IPS DF 4.7 (cell line): ENCODE measurements around the gene COL6A6.
A peak's percentile ranks its signal among the peaks of the same experiment; 100 is the strongest.

Experiments
- DNase-seq: peaks from one replicate; pipeline ENCODE4 v3.0.0-alpha.2; 2013; ENCODE audit warnings: low spot score; ENCODE audit errors: extremely low read depth

COL6A6 gene, protein sequence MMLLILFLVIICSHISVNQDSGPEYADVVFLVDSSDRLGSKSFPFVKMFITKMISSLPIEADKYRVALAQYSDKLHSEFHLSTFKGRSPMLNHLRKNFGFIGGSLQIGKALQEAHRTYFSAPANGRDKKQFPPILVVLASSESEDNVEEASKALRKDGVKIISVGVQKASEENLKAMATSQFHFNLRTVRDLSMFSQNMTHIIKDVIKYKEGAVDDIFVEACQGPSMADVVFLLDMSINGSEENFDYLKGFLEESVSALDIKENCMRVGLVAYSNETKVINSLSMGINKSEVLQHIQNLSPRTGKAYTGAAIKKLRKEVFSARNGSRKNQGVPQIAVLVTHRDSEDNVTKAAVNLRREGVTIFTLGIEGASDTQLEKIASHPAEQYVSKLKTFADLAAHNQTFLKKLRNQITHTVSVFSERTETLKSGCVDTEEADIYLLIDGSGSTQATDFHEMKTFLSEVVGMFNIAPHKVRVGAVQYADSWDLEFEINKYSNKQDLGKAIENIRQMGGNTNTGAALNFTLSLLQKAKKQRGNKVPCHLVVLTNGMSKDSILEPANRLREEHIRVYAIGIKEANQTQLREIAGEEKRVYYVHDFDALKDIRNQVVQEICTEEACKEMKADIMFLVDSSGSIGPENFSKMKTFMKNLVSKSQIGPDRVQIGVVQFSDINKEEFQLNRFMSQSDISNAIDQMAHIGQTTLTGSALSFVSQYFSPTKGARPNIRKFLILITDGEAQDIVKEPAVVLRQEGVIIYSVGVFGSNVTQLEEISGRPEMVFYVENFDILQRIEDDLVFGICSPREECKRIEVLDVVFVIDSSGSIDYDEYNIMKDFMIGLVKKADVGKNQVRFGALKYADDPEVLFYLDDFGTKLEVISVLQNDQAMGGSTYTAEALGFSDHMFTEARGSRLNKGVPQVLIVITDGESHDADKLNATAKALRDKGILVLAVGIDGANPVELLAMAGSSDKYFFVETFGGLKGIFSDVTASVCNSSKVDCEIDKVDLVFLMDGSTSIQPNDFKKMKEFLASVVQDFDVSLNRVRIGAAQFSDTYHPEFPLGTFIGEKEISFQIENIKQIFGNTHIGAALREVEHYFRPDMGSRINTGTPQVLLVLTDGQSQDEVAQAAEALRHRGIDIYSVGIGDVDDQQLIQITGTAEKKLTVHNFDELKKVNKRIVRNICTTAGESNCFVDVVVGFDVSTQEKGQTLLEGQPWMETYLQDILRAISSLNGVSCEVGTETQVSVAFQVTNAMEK (N-terminal part only)

DNA sequence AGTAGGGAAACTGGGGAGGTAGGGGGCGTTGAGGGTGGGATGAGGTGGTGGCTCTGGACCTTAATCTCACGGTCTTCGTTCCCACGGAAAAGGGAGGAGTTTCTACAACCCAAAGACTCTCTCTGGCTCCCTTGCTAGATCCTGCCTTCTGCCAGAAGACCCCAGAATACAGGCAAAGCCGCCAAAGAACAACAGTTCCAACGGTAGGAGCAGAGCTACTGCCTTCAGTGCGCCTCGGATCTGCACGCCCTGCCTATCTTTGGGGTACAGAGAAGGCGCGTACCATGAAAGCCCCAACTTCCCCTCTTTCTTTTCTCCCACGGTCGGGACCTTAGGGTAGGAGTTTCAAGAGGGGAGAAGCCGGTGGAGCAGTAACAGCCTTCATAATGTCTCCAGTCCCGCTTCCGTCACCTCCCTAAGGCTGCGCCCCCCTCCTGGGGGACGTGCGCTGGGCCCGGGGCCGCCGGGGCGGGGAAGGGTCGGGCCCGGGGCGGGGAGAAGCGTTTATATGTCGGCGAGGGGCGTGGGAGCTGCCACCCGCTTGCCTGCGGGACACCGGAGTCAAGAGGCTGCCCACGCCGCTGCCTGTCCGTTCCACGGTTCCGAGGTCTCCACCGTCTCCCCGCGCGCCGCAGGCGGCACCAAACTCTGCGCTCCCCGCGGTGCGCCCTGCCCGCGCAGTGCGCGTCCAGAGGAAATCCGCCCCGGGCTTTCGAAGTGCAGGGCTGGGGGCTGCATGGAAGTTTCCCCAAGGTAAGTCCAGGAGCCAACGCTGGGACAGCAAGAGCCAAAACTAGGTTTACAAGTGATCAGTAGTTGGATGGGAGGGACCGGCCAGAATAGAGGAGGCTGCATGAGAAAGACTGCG is at the start of gene COL6A6:
TSS of gene COL6A6 (plus strand) at position 533 of the 868 bp plus-strand sequence. CDS start 43,188 bp downstream, outside the sequence.
- DNase-seq, result no peak

DNA sequence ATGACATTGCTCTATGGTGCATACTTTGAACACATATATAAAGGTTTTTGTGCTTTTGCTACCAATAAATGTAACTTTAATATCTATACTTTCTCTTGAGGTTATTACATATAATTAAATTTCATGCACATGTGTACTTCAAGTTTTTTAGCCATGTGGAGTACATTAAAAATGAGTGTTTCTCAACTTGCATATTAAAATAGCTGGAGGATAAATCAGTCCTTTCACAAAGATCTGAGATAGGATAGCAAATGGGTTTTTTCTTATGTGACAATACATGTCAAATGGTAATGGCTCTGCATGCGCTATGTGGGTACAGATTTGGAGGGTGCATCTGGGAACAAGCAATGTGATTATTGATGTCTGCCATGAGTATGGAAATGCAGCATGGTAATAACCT is 48.7 kb upstream of the COL6A6 start:
- DNase-seq, result no peak

DNA sequence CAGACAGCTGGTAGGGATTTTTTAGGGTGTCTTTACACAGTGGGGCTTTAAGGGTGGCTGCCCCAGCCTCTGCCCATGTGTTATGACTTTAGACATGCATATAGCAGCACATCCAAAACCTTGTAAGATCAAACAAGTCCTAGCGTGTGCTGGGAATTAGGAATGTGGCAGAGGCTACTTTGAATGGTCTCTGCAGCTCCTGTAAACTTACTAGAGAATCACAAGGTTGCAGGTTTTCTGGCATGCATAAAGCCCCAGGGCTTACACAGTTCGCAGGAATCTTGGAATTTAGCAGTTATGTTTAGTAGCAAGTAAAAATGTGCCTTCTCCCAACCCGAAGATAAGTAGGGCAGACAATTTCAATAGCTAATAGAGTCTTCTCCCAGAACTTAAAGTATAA is 46.9 kb upstream of the COL6A6 start:
- DNase-seq, result no peak

DNA sequence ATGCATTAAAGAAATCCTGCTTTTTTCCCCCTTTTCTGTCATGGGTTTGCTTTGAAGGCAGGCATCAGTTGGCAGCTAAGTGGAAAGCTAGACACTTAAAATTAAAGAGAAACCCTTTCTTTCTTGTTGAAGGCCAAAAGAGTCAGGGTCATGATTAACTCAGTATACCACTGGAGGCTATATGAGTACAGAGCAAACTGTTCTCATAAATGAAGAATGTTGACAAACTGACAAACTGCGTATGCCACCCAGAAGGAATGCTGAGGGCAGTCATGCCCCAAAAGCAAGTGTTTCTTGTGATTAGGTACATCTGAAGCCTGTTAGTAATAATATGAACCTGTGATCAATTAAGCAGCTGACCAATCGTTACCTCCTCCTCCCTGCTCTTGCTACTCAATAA is 43.6 kb upstream of the COL6A6 start:
- DNase-seq, result no peak

DNA sequence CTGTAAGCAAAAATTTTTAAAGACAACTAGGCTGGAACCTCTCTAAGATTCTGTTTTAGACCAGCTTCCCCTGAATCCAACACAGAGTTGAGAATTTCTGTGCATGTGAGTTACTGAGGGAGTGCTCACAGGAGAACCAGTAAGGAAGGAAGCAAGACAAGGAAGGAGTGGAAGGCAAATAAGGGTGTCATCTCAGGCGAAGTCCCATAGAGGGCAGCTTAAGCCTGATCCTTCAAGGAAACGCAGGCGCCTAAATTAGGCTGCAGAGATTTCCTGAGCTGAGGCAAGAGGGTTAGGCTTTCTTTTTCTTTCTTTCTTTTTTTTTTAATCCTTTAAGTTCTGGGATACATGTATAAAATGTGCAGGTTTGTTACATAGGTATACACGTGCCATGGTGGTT is 36.2 kb upstream of the COL6A6 start:
- DNase-seq, result peak; percentile 22

DNA sequence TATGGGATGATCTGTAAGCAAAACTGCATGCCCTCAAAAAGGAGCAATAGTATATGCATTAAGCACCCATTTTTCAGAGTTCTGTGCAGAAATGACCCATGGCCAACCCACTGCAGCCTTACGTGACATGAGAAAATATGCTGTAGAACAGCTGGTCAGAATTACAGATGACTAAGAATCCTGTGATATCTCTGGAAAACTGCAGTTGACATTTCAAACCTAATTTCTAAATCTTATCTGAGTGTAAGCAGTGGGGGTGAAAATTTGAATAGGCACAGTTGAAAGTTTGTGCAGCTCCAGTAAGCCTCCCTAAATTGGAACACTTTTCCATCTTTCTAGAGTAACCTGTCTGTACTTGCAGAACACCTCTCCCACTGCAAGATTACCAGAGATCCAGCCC is 28.7 kb upstream of the COL6A6 start:
- DNase-seq, result no peak

DNA sequence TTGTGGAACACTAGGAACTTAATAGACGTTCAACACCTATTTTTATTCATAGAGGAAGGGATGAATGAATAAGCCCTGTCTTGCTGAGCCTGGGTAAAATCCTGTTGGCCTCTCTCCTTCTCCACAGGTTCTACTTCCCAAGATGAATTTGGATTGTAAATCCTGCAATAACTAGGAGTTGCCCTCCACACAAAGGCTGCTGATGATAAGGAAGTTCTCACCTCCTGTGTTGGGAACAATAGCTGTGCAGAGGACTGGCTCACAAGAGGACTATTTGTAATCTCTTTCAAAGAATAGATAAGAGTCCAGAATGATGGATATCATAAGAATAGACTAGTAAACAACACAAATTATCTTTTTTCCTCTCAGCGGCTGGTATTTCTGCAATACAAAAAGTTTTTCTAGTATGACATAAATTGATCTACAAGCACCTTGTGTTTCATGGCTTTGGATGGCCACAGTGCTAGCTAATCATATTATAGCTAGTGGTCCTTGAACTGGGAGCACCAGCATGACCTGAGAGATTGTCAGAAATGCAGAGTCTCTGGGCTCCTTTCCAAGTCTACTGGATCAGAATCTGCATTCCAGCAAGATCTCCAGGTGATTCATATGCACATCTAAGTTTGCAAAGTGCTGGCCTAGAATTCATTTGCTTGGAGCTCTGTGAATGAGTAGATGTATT is 28.1 kb upstream of the COL6A6 start:
- DNase-seq, result no peak

DNA sequence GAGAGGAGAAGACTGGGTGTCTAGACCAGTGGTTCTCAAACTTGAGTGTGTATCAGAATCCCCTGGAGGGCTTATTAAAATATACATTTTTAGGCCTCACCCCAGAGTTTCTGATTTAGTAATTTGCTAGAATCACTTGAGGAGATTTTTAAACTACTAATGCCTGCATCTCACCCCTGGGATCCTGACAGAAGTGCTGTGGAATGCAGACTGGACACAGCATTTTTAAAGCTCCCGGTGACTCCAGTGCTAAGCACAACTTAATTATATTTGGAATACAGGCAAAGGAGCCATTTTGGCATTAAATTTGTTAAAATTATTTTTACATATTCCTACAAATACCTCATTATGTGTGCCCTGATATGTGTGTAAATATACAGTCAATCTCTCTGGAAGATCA is 26.7 kb upstream of the COL6A6 start:
- DNase-seq, result no peak

DNA sequence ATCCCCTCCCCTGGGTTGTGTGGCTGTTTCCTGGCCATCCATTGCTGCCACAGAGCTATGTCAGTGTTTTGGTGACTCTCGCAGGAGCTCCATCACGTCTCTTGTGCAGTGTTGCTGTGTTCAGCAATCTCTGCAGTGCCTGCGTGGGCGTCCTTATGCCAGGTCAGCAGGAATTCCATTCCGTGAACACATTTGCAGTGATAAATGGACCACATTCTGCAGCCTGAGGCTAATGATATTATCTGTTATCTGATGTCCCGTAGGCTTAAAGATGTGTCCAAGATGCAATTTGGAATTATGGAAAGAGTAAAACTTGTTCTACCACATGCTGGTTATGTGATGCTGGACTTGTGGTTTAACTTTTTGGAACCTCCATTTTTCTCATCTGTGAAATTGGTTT is 25.5 kb upstream of the COL6A6 start:
- no peak for DNase-seq

DNA sequence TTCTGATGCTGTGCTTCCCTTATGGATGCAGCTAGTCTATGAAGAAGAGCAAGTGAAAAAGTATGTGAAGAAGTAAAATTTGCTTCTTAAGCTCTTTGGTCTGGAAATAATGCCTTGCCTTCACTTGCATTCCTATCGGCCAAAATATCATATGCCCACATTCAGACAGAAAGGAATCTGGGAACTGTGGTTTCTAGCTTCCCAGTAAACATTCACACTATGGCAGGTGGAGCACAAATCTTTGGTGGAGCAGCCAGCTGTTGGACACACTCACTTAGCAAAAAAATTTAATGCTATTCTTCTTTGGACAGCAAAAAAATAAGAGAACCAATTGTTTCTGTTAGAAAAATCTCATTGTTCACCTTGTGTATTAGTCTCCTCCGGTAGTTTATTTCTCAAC is 12.3 kb upstream of the COL6A6 start:
- no peak for DNase-seq

DNA sequence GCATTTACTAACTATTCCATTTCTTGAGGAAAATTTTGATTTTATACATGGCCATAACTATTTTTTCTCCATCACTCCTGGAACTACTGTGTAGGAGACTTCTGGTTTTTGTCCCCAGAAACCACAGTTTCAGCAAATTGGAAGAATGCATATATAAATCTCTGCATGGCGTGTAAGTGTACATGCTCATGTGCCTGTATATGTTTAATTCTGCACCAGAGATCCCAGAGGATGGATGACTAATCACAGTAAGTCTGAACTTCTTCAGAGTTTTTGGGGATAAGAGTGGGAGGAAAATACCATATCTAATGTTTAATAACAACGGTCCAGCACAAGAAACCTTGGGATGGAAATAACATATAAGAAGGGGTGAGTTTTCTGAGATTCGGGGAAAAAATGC is 10.9 kb upstream of the COL6A6 start:
- DNase-seq, result no peak

DNA sequence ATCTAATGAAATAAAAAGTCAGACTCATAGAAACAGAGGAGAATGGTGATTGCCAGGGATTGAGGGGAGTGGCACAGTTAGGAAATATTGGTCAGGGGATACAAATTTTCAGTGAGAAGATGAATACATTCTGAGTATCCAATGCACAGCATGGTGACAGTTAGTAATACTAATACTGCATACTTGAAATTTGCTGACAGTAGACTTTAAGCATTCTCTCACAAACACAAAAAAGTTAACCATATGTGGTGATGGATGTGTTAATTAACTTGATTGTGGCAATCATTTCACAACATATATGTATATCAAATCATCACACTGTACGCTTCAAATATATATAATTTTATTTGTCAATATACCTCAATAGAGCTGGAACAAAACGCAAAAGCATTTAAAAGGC is 9.2 kb upstream of the COL6A6 start:
- no peak for DNase-seq

DNA sequence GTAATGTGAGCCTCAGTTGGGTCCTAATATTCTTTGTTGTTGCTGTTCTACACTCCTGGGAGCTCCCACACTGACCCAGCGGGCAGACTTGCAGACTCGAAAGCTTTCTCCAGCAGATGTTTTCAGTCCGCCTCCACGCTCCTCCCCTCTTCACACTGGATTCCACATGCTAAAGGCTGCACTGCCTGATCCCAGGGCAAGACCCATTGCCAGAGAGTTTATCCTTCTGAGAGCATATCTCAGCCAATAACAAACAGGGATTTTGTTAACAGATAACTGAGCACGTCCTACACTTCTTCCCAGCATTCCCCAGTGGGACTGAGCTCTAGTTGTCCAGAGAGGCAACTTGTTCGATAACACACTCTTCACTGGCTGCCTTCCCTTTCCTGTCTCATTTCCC is 8.0 kb upstream of the COL6A6 start:
- DNase-seq, result no peak

DNA sequence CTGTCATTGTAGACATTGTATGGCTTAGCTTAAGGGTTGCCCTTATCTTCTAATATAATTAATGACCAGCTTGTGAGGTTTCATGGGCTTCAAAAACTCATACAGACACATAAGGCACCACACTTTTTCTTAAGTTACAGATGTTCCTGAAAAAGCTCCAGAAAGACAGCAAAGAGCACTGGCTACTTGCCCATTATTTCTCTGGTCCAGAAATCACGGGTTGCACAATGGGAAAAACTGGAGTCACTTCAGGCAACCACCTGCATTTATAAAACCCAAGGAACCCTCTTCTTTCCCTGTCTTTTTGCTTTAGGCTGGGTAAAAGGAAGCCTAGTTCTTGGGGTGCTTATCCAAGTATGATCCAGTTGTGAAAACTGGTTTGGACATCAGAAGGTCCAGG is 2.3 kb upstream of the COL6A6 start:
- DNase-seq, result no peak

DNA sequence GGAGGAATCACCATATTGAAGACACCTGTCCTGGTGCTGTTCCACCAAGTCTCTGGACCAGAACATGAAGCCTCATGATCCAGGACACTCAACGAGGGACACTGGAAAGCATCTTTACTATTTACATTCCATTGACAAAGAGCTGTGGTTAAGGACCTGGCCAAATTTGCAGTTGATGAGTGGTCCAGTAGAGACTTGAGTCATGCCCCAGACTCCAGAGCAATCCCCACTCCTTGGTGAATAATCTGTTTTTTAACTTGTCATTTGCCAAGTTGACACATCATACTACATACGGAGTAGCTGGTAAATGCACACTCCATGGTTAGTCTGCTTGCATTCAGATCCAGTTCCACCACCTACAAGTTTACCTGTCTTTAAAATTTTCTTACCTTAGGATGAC is 1.2 kb upstream of the COL6A6 start:
- DNase-seq, result no peak

DNA sequence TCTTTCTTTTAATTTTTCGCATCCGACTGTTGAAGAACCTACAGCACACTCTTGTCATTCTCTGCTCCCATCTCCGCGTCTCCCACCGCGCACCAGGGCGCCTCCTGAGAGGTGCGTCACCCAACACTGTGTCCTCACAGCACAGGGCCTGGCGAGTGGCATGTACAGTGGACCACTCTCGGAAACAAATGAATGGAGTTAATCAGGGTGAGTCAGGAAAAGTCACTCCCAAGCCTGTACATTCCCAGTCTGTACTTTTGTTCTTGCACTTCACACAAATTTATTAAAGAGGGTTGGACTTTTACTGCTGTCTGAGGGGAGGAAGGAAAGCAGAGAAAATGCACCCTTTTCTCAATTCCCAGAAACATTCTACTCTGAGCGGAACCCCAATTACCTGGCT is 625 bp downstream of the COL6A6 start:
- DNase-seq, result no peak

DNA sequence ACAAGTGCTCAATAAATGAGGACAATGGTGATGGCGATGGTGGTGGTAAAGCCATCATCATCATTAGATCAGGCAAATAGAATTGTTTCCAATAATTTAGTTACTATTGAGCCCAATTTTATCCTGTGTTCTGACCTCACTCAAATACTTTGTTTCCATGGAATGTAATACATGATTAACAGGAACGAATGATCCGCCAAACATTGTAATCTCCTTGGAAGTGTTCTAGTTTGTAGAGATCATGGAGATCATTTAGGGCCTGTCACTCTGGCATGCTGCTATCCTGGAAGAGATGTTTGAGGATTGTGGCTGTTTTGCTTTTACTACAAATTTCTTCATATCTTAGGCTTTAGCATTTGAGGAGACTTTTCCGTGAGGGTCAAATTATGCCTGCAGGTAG is 2.8 kb downstream of the COL6A6 start:
- DNase-seq, result no peak

DNA sequence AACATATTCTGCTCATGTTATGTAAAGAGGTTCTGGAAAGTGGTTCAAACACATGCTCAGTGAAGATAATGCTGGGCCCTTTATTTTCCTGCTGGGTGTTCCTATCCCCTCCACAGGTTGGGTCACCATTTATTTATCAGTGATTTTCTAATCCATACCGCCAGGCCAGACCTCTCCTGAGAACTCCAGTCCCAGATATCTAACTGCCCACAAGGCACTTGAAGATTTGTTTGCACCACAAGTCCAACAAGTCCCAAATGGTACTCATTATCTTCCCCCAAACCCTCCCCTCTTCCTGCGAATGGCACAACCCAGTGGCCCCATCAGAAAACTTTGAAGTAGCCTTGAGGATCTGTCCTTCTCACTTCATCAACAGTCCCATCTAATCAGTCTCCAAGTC is 5.4 kb downstream of the COL6A6 start:
- DNase-seq, result no peak

DNA sequence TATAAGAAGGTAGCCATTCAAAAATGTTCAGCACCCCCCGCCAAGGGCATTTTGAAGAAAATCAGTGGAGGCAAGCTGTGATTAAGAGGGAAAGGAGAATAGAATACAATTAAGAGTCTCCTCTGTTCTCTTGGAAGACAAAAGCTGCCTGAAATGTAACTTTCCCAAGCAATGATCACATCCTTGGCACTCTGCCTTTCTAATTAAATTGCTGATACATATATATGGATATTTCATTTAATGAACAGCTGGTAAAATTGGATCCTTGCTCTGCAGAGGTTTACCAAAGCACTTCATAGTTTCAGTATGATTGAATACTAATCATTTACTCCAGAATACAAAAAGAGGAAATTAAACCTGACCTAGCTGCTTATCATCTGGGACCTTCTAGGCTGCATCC is 10.4 kb downstream of the COL6A6 start:
- no peak for DNase-seq

DNA sequence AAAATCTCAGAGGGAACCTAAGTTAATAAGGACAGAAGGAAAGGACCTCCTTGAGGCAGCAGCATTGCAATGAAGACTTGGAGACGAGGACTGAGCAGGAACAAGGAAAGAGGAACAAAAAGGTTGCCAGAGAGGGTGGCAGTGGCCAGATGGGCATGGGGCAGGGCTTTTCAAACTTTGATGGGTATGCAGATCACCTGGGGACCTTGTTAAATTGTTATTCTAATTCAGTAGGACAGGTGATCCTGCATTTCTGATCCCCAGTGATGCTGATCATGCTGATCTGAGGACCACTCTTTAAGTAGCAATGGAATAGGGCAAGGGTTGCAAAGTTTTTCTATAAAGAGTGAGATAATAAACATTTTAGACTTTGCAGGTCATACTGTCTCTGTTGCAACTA is 11.1 kb downstream of the COL6A6 start:
- no peak for DNase-seq
